B cell (primary cell): Measurements from ENCODE around the gene MYCBP2. TPM values are rescaled to one million over a fixed set of nuclear protein-coding genes. Genes with fewer than 3 reads are reported as not detected.

ENCODE experiments used
- ATAC-seq: fragments of 200-7000 bp; cut with Tn5 transposase; one replicate; pipeline ENCODE4 v1.10.0; 2021; ENCODE audit warnings: low read depth, mild to moderate bottlenecking, moderate number of reproducible peaks, moderate library complexity
- CTCF ChIA-PET: fragments of 350-600 bp; sonication (Branson Sonifier 250); formaldehyde crosslinking; loops from one replicate; lab custom pipeline; 2021; ENCODE audit warnings: antibody characterized with exemption, inconsistent platforms; lab: Charles Lee
- POLR2A ChIA-PET: fragments of 350-600 bp; sonication (Branson Sonifier 250); formaldehyde crosslinking; loops from one replicate; lab custom pipeline; 2021; ENCODE audit warnings: antibody characterized with exemption; lab: Charles Lee
- DNase-seq: peaks from one replicate; pipeline ENCODE4 v3.0.0; 2013
- H2AFZ ChIP-seq: 2 replicates; pipeline ENCODE4 v1.6.1; 2012; ENCODE audit warnings: mild to moderate bottlenecking, low read depth, low read length; ENCODE audit not compliant: insufficient read depth, poor library complexity, severe bottlenecking
- H3K27ac ChIP-seq, 2 donors: 1 replicate in 1 of 2; 2 replicates in 1 of 2; pipeline ENCODE4 v1.5.1; 2012 to 2013; ENCODE audit warnings: low read length in 2 of 2, mild to moderate bottlenecking in 2 of 2, moderate library complexity in 1 of 2
- H3K27me3 ChIP-seq, 4 experiments: fragments of 200-600 bp in 1 of 4; sonication (generic) in 1 of 4; replicated peaks in 1 of 4; 1 replicate in 2 of 4; 2 replicates in 2 of 4; pipeline versions ENCODE4 v1.6.1 to v1.7.0; 2013 to 2016; ENCODE audit warnings: low read length in 3 of 4, mild to moderate bottlenecking in 2 of 4, mixed read lengths in 1 of 4, moderate library complexity in 1 of 4; ENCODE audit not compliant: insufficient read depth in 4 of 4, control insufficient read depth in 3 of 4; ENCODE audit errors: control extremely low read depth in 1 of 4
- H3K36me3 ChIP-seq, 2 experiments: replicated peaks in 1 of 2; 1 replicate in 1 of 2; 2 replicates in 1 of 2; pipeline versions ENCODE4 v1.6.1 to v1.7.1; 2013; ENCODE audit warnings: low read length in 1 of 2; ENCODE audit not compliant: insufficient read depth in 2 of 2, control insufficient read depth in 1 of 2; ENCODE audit errors: control extremely low read depth in 1 of 2, extremely low read depth in 1 of 2
- H3K4me1 ChIP-seq, 2 donors: fragments of 200-600 bp in 1 of 2; sonication (generic) in 1 of 2; 1 replicate in 1 of 2; 2 replicates in 1 of 2; pipeline versions ENCODE4 v1.5.1 to v1.6.1; 2013 to 2017; ENCODE audit warnings: low read length in 2 of 2; ENCODE audit not compliant: control insufficient read depth in 2 of 2, insufficient read depth in 2 of 2
- H3K4me2 ChIP-seq: replicated peaks from 2 replicates; pipeline ENCODE3; 2012; ENCODE audit warnings: mild to moderate bottlenecking, low read depth, low read length; ENCODE audit not compliant: poor library complexity, severe bottlenecking
- H3K4me3 ChIP-seq, 5 experiments: fragments of 200-600 bp in 1 of 5; sonication (generic) in 1 of 5; 1 replicate in 3 of 5; 2 replicates in 2 of 5; pipeline versions ENCODE4 v1.5.1 to v1.7.0; 2011 to 2016; ENCODE audit warnings: low read length in 4 of 5, mild to moderate bottlenecking in 4 of 5, low read depth in 2 of 5, control low read depth in 1 of 5, moderate library complexity in 1 of 5; ENCODE audit not compliant: insufficient read depth in 1 of 5; ENCODE audit errors: control extremely low read depth in 1 of 5, extremely low read depth in 1 of 5
- H3K79me2 ChIP-seq: fragments of 200-600 bp; sonication (generic); one replicate; pipeline ENCODE4 v1.6.0; 2016; ENCODE audit warnings: low read length; ENCODE audit not compliant: control insufficient read depth, insufficient read depth
- H3K9ac ChIP-seq: fragments of 200-600 bp; sonication (generic); 2 replicates; pipeline ENCODE4 v1.6.1; 2017; ENCODE audit warnings: mild to moderate bottlenecking, low read length, moderate library complexity
- H3K9me3 ChIP-seq, 3 donors: one replicate each; pipeline versions ENCODE4 v1.6.1 to v1.7.1; 2013; ENCODE audit warnings: low read length in 2 of 3; ENCODE audit not compliant: control insufficient read depth in 2 of 3, insufficient read depth in 1 of 3; ENCODE audit errors: control extremely low read depth in 1 of 3
- H4K20me1 ChIP-seq: 2 replicates; pipeline ENCODE4 v1.6.0; 2012; ENCODE audit warnings: mild to moderate bottlenecking, low read length; ENCODE audit not compliant: insufficient read depth, control insufficient read depth, poor library complexity, severe bottlenecking
- H3K27ac Mint-ChIP-seq: one replicate; pipeline ENCODE4 v1.8.0; 2021; ENCODE audit warnings: mixed read lengths
- H3K27me3 Mint-ChIP-seq: one replicate; pipeline ENCODE4 v1.8.0; 2021; ENCODE audit warnings: mixed read lengths
- H3K4me1 Mint-ChIP-seq: one replicate; pipeline ENCODE4 v1.8.0; 2021; ENCODE audit warnings: mixed read lengths
- H3K4me3 Mint-ChIP-seq: one replicate; pipeline ENCODE4 v1.8.0; 2021; ENCODE audit warnings: mixed read lengths
- H3K9me3 Mint-ChIP-seq: one replicate; pipeline ENCODE4 v1.8.0; 2022; ENCODE audit warnings: mixed read lengths; ENCODE audit not compliant: insufficient read depth
- CTCF ChIP-seq: fragments of 200-600 bp; IDR thresholded peaks from one replicate; pipeline ENCODE4 v1.8.0; 2022; ENCODE audit warnings: antibody characterized with exemption, mild to moderate bottlenecking
- EZH2 ChIP-seq: IDR thresholded peaks from 2 replicates; pipeline ENCODE4 v1.6.1; 2012; ENCODE audit warnings: borderline replicate concordance, low read depth, mild to moderate bottlenecking, moderate library complexity, low read length; ENCODE audit not compliant: insufficient read depth, poor library complexity, severe bottlenecking
- WGBS: methylation state at CpG from one replicate; pipeline ENCODE4 v1.1.5; 2013; ENCODE audit warnings: missing lambda C conversion rate; ENCODE audit not compliant: insufficient coverage; 5-methylcytosine and 5-hydroxymethylcytosine counted together
- intact Hi-C: fragments of 100-400 bp; cut with micrococcal nuclease; formaldehyde crosslinking; loops from one replicate; pipeline ENCODE4 v1.10.0; 2022
- polyA plus RNA-seq: library from polyadenylated mRNA; depleted of rRNA; stranded (reverse); fragments of >200 nt; gene quantifications from 2 replicates; pipeline ENCODE4 v1.2.3, GENCODE V29; 2012
- total RNA-seq, 2 donors: library from RNA; stranded (reverse); fragments of 120-200 nt in 1 of 2; gene quantifications; 1 replicate in 1 of 2; 2 replicates in 1 of 2; pipeline versions ENCODE4 v1.2.3 to v1.2.4, GENCODE V29; 2013 to 2022

Gene MYCBP2
- total and polyA plus RNA-seq, 2 donors (not counting 1 experiment from before 2014, with no cell fraction given): 84.0 to 237 TPM

- H3K4me1 Mint-ChIP-seq: peaks cover 5% of the 10 kb centered on the region
- 100% methylated on average over 1 of the region's 3 CpGs for WGBS
- CTCF ChIA-PET: no interaction called here
Observed at GRCh38 chr13:77118134-77118533, 208.8 kb downstream of the MYCBP2 start.

GRCh38 chr13:77114271-77114670 is 212.6 kb downstream of the MYCBP2 start:
- H3K27me3 ChIP-seq: no peaks in the 10 kb centered on the region
- H3K4me3 ChIP-seq: no peak overlapping the region
- POLR2A ChIA-PET: no interaction called here
- Mint-ChIP-seq H3K27ac (no peak overlapping the region), H3K9me3 (peaks cover 9% of the 10 kb centered on the region), H3K4me3 (no peak overlapping the region), H3K4me1 (no peaks in the 10 kb centered on the region), H3K27me3 (no peaks in the 10 kb centered on the region)
- no peaks in the 10 kb centered on the region for H3K79me2 ChIP-seq
- peaks cover 1 to 11% (median 8%) of the 10 kb centered on the region in 3 donors for H3K9me3 ChIP-seq
- H3K4me1 ChIP-seq: no peaks in the 10 kb centered on the region
- no peaks in the 10 kb centered on the region for H4K20me1 ChIP-seq
- CTCF ChIA-PET: no interaction called here
- no peak overlapping the region for H2AFZ ChIP-seq
- TF ChIP-seq CTCF (no peak), EZH2 (no peak)
- no peak overlapping the region for H3K9ac ChIP-seq
- DNase-seq (no peak), ATAC-seq (no peak)
- no peak overlapping the region for H3K4me2 ChIP-seq
- intact Hi-C loops: no loop called here
- peaks cover 13 to 44% of the 10 kb centered on the region in 2 experiments for H3K36me3 ChIP-seq
- no peak overlapping the region for H3K27ac ChIP-seq

More at GRCh38 chr13:77118134-77118533, 208.8 kb downstream of the MYCBP2 start:
- H3K27me3 Mint-ChIP-seq: no peaks in the 10 kb centered on the region
- no peak overlapping the region for H2AFZ ChIP-seq
- peaks cover 11 to 49% of the 10 kb centered on the region in 2 experiments for H3K36me3 ChIP-seq
- H3K9me3 ChIP-seq: no peaks in the 10 kb centered on the region
- DNase-seq: no peak
- TF ChIP-seq CTCF (no peak), EZH2 (no peak)
- no peak overlapping the region for H3K4me3 ChIP-seq
- no peaks in the 10 kb centered on the region for H3K79me2 ChIP-seq
- H3K9ac ChIP-seq: no peak overlapping the region
- H4K20me1 ChIP-seq: no peaks in the 10 kb centered on the region
- no peak overlapping the region for H3K27ac Mint-ChIP-seq
- H3K9me3 Mint-ChIP-seq: no peaks in the 10 kb centered on the region
- ATAC-seq: no peak
- H3K4me2 ChIP-seq: no peak overlapping the region
- no peak overlapping the region for H3K4me3 Mint-ChIP-seq
- POLR2A ChIA-PET: no interaction called here
- H3K27me3 ChIP-seq: no peaks in the 10 kb centered on the region
- H3K4me1 ChIP-seq: no peaks in the 10 kb centered on the region
- no peak overlapping the region for H3K27ac ChIP-seq
- intact Hi-C loops: no loop called here
